Measurements from ENCODE around the gene CELF5.

CELF5 gene

DNA sequence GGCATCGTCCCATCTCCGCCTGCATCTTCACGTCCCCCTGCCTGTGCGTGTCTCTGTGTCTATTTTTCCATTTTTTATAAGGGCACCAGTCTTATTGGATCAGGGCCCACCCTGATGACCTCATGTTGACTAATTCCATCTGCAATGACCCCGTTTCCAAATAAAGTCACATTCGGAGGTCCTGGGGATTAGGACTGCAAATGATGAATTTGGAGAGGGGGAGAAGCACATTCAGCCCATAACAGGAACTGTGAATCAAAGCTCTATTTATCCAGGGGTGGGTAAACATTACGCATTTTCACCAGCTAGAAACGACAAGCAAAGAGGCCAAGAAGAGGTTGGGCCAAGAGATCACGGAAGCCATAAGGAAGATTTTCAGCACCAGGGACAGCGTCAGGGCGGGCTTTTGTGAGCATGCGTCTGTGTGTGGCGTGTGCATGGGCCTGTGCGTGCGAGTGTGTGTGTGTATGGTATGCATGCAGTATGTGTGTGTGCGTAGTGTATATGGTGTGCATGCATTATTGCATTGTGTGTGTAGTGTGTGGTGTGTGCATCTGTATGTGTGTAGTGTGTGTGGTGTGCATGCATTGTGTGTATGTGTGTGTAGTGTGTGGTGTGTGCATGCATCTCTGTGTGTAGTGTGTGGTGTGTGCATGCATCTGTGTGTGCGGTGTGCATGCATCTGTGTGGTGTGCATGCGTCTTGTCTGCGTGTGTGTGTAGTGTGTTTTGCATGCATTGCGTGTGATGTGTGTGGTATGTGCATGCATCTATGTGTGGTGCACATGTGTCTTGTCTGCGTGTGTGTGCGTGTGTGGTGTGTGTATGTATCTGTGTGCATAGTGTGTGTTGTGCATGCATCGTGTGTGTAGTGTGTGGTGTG, 19.6 kb downstream of the CELF5 start:
- DNase-seq (ENCODE audit: low read depth) = no peak

DNA sequence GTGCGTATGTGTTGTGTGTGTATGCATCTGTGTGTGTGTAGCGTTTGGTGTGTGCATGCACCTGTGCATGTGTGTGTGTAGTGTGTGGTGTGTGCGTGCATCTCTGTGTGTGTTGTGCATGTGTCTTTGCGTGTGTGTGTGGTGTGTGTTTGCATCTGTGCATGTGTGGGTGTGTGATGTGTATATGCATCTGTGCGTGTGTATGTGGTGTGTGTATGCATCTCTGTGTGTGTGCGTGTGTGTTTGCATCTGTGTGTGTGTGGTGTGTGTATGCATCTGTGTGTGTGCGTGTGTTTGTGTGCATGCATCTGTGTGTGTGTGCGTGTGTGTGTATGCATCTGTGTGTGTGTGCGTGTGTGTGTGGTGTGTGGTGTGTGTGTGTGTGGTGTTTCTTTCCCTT, 20.6 kb downstream of the CELF5 start:
- DNase-seq (ENCODE audit: low read depth) = no peak

DNA sequence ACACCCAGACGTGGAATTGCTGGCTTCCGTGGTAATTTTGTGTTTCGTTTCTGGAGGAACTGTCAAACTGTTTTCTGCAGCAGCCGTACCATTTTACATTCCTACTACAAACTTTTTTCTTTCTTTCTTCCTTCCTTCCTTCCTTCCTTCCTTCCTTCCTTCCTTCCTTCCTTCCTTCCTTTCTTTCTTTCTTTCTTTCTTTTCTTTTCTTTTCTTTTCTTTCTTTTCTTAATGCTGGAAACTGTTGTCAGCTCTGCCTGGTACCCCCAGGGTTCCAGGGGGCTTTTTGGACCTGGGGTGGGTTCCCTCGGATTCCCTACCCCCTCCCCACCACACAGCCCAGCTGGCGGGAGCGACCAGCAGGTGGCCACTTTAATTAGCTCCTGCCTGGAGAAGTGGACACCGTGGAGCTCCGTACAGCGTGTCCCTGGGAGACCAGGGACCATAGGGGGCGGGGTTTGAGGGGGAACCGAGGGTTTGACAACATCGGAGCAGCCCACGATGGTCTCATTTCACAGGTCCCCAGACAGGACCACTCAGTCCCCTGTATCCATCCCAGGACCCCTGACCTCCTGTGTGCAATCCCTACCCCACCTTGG, 24.4 kb downstream of the CELF5 start:
- DNase-seq (ENCODE audit: low read depth) = no peak

DNA sequence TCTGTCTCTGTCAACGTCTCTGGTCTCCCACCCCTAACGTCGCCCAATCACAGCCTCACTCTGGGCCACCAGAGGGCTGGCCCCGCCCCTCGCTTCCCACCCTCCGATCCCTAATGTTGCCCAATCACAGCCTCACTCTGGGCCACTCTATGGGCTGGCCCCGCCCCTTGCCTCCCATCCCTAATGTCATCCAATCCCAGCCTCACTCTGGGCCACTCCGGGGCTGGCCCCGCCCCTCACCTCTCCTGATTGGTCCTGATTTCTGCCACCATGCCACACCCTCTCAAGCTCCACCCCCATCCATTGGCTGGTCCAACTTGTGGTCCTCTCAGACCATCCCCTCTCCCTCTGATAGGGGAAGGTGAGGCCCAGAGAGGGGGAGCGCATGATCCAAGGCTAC, 24.9 kb downstream of the CELF5 start:
- DNase-seq (ENCODE audit: low read depth) = no peak

DNA sequence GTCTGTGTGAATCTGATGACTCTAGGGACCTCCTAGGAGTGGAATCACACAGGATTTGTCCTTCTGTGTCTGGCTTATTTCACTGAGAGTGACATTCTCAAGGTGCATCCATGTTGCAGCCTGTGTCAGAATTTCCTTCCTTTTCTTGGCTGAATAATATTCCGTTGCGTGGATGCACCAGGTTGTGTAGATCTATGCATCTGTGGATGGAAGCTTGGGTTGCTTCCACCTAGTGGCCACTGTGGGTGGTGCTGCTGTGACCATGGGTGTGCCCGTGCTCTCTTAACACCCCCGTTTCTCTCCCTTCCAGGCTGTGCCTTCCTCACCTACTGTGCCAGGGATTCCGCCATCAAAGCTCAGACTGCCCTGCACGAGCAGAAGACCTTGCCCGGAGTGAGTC, 26.2 kb downstream of the CELF5 start:
- DNase-seq (ENCODE audit: low read depth) = no peak

DNA sequence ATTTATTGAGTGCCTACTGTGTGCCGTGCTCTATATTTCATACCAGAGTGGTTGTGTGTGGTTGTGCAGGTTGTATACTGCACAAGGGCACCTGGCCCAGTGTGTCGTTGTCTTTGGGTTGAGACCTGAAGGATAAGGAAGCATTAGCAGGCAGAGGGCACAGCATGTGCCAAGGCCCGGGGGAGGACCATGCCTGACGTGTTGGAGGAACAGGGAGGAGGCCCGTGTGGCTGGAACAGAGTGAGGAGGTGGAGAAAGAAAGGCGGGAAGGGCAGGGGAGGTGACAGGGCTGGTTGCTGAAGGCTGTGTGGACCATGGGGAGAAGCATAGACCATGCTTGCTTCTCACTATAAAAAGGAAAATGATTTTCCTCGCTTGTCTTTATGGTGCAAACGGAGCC, 26.8 kb downstream of the CELF5 start:
- no peak for DNase-seq (ENCODE audit: low read depth)

DNA sequence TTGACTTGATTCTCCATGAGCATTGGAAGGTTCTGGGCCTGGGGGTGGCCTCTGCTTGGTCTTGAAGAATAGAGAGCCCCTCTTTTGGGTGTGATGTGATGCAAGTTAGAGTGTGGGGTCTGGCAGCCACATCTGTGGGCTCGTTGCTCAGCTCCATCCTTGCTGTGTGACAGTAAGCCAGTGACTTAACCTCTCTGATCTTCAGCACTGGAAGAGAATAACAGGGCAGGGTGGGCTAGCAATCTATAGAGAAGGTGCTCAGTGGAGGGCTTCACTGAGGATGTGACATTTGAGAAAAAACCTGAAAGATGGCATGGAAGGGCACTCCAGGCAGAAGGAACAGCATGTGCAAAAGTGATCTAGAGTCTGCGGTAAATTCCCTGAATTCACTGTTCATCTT, 28.2 kb downstream of the CELF5 start:
- no peak for DNase-seq (ENCODE audit: low read depth)

DNA sequence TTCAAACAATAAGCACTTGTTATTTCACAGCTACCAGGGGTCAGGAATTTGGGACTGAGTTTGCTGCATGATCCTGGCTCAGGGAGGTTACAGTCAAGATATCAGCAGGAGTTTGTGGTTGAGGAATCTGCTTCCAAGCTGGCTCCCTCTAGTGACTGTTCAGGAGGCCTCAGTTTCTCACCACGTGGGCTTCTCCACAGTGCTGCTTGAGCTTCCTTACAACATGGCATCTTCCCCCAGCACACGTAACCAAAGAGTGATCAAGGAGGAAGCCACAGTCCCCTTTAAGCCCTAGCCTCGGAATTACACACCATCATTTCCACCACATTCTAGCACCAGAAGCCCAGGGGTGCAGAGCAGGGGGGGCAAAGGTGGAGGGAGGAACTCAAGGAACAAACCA, 28.8 kb downstream of the CELF5 start:
- DNase-seq (ENCODE audit: low read depth) = no peak

DNA sequence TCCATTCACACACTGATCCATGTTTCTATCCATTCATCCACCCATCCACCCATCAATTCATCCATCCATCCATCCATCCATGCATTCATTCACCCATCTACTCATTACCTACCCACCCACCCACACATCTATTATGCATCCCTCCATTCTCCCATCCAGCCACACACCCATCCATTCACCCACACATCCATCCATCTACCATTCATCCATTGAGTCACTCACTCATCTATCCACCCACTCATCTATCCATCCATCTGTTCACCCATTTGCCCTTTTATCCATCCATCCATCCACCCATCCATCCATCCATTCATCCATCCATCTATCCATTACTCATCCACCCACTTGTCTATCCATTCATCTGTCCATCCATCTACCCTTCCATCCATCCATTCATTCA, 30.1 kb downstream of the CELF5 start:
- DNase-seq (ENCODE audit: low read depth) = no peak

DNA sequence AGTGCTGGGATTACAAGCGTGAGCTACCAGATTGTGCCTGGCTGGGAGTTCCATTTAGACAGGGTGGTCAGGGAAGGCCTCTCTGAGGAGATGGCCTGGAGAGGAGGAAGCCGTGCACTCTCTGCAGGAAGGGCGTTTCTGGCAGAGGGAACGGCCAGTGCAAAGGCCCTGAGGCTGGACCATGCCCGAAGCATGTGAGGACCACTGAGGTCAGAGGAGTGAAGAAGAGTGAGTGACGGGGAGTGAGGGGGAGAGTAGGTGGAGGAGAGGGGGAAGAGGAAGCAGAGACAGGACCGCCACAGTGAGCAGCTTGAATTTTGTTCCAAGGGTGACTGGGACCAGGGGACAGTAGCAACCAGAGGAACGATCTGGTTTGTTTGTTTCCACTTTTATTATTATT, 32.6 kb downstream of the CELF5 start:
- DNase-seq (ENCODE audit: low read depth) = no peak

DNA sequence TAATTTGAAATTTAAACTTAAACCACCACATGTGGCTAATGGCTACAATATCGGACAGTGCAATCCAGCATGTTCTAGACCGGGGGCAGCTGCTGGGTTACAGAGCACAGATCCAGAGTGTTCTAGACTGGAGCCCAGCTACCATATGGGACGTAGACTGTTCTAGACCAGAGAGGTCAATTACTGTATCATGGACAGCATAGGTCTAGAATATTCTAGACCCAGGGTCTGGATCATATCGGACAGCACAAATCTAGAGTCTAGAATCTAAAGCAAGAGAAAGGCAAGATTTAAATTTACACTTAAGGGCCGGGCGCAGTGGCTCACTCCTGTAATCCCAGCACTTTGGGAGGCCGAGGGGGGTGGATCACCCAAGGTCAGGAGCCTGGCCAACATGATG, 37.9 kb downstream of the CELF5 start:
- no peak for DNase-seq (ENCODE audit: low read depth)

DNA sequence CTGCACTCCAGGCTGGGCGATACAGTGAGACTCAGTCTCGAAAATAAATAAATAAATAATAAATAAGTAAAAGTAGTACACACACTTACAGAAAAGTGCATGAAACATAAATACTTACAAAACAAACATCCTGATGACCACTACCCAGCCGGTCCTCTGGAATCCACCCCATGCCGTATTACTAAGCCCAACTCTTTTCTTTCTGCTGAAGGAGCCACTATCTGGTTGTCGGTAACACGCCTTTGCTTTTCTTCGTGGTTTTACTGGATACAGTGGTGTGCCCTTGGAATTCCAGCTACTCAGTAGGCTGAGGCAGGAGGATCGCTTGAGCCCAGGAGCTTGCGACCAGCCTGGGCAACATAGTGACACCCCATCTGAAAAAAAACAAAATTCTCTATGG, 39.4 kb downstream of the CELF5 start:
- DNase-seq (ENCODE audit: low read depth) = no peak

DNA sequence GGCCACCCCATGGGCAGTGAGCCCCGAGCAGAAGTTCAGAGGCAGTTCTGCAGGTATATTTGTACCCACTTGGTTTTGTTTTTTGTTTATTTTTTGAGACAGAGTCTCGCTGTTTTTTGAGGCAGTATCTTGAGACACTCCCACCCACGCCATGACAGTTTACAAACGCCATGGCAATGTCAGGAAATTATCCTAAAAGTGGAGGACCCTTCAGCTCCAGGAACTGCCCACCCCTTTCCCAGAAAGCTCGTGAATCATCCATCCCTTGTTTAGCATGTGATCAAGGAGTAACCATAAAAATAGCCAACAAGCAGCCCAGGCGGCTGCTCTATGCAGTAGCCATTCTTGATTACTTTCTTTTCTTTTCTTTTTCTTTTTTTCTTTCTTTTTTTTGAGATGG, 41.0 kb downstream of the CELF5 start:
- DNase-seq (ENCODE audit: low read depth) = no peak

DNA sequence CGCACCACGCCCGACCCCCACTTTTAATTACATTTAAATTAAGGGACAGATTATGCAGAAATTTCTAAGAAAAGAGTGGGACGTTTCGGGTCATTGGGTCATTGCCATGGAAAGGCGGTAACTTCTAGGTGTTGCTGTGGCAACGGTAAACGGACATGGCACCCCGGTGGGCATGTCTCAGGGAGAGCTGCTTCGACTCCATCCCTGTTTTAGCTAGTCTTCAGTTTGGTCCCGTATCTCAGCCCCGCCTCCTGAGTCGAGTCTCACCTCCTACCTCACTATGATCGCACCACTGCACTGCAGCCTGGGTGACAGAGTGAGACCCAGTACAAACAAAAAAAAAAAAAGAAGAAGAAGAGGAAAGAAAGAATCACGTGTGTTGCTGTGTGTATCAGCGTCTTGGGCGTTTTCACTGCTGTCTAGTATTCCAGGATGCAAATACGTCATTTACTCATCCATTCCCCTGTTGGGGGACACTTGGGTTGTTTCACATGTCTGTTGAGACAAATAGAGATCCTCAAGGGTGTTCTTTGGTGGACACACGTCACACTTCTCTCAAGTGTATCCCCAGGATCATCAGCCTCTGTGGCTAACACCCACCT, 41.7 kb downstream of the CELF5 start:
- no peak for DNase-seq (ENCODE audit: low read depth)

DNA sequence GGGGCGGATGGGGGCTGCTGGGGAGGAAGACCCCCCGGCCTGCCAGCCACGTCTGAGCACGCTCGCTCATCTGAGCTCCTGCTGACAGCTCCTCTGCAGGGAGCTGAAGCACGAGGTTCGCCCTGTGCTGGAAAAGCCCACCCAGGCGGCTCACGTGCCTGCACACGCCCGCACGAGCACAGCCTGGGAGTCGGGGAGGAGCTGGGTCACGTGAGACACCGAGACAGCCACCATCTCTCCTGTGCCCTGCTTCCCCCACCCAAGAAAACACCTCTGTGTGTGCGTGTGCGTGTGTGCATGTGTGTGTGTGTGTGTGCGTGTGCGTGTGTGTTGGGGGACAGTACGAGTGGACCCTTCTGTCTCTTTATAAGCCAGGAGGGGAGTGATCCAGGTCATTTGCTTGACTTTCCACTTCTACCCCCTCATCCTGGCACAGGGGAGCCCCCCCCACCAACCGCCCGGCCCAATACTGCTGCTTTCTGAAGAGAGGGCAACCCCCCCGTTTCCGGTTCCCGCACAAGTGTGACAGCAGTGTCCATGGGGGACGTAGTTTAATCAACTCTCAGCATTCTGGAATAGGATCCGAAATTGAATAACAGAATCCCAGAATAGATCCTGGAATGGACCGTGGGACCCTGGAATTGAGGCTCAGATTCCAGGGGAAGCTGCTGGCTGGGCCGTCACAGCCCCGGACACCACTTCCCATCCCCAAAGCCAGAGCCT, 42.5 kb downstream of the CELF5 start:
- no peak for DNase-seq (ENCODE audit: low read depth)

DNA sequence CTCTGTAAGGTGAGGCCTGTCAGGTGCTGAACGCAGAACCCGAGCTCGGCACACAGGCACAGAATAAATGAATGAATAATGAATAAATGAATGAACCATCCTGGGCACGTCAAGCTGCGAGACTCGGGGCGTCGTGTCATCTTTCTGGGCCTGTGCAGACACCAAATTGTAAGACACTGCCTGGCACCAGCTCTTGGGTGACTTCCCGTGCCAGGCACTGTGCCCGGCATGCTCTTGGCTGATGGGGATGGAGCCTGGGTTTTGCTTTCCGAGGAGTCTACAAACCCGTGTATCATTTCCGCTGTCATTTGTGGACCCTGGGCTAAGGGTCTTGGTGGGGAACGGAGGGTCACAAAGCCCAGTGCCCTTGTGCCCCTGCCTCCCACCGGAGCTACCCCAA, 43.9 kb downstream of the CELF5 start:
- no peak for DNase-seq (ENCODE audit: low read depth)

DNA sequence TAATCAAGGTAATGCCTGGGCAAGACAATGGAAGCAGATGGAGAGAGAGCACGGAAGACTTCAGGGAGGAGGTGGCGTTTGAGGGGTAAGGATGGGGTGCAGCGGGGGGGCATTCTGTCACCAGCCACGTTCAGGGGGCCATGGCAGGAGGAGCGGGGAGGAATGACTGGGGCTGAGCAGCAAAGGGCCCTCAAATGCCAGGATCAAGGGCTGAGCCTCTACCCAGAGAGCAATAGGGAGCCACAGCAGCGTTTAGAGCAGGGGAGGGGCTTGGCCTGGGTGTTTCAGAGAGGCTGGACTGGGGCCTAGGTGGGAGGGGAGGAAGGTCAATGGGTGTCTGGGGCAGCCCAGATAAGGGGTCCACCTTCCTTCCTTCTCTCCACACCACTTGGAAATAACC, 44.3 kb downstream of the CELF5 start:
- DNase-seq (ENCODE audit: low read depth) = no peak

DNA sequence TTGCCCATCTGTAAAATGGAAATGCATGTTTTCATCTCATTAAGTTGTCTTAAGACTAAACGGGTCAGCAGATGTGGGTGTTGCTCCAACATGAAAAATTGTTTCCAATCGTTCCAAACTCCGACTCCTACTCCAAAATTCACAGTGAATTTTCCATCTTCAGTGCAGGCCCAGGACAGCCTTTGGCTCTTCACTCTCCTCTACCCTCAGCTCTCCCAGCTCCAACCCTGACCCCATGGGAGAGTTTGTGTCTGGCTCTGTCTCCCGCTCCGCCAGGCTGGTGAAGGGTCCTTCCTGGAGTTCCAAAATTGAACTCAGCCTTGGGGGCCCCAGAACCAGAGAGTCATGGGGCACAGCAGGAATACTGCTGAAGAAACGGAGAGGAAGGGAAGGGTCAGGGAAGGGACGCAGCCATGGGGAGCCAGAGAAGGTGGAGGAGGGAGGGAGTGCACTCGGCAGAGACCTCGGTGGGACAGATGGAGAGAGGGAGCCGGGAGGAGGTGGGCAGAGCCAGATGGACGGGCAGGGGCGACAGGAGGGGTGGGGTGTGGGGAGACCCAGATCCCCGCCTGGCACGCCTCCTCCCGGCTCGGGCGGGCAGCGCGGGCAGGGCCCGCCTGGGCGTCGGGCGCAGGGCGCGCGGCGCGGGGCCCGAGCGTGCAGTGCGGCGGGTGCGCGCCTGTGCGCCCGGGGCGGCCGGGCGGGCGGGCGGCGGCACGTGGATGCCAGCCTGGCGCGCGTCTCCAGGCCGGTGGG, 45.6 kb downstream of the CELF5 start:
- DNase-seq (ENCODE audit: low read depth) = no peak

DNA sequence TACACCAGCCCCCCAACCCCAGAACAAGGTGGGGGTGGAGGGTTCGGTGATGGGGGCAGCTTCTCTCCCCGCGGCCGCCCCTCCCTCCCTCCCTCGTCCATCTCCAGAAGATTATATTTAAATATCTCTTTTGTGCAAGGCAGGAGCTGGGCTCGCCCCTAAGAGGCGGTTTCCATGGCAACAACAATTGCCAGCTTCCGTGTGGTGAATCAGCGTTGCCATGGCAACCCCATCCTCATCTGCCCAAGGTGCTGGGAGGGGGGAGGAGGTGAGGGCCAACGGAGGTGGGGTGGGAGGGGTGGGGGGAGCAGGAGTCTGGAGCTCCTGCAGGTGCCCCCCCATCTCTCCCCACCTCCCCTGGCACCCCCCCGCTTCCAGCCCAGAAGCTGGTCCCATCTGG, 46.4 kb downstream of the CELF5 start:
- DNase-seq (ENCODE audit: low read depth) = peak; percentile 36

DNA sequence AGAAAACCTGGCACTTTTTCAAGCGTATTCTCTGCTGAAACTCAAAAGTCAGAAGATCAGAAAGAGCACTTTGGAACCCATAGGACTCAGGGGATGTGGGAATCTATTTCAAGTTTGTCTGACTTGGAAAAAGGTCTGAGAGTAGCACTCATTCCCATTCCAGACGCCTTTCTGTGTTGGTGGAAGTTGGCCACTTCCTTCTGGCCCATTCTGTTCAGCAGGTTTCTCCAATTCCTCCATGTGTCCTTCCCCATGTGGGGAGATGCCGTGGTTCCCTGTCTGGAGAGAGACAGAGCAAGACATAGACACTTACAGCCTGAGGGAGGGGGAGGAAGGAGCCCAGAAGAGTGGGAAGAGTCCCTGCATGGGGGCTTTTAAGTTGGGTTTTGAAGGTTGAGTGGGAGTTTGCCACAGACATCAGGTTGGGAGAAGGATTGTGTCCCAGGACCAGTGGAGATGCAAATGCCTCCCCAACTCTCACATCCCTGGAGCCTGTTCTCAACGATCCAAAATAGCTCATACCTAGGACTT, 48.0 kb downstream of the CELF5 start:
- no peak for DNase-seq (ENCODE audit: low read depth)

DNA sequence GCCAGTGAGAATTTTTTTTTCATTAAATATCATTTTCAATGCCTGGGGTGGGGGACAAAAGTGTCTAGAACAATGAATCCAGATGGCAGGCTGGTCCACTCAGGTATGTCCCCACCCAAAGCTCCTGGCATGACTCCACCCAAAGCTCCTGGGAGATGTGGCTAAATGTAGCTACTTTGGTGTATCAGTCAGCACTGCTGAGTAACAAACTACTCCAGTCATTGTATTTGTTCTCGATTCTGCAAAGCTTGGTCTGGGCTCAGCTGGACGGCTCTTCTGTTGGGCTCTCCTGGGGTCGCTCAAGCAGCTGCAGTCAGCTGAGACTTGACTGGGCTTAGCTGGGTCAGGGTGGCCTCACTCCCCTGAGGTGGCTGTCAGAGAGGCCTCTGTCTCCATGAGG, 48.5 kb downstream of the CELF5 start:
- no peak for DNase-seq (ENCODE audit: low read depth)

Data from stimulated activated CD8-positive, alpha-beta memory T cell treated with anti-CD3 and anti-CD28 coated beads, Interleukin-12 subunit alpha, Interleukin-12 subunit beta, amount 100 ng/mL, for 1 hour (primary cell).